GM18907 (cell line): ENCODE data around the gene BIRC5.
A peak's percentile ranks its signal among the peaks of the same experiment; 100 is the strongest.
"Not testable (repeated sequence)": the region's sequence is repeated elsewhere in the genome, so short reads cannot be mapped to it uniquely, and the experiment has no call there.

Experiments
- ATAC-seq: cut with Tn5 transposase; IDR thresholded peaks from one replicate; pipeline ENCODE4 v1.9.1; 2021; ENCODE audit warnings: mild to moderate bottlenecking, moderate library complexity; ENCODE audit not compliant: unreplicated experiment

The BIRC5 gene

GRCh38 chr17:78214016-78214705 lies at the start of gene BIRC5:
Gene BIRC5 (plus strand): TSS chr17:78214253. CDS start chr17:78214317, 64 bp downstream.
- ATAC-seq, result peak; percentile 85

GRCh38 chr17:78164748-78165607 lies 49.1 kb upstream of the BIRC5 start:
- no peak for ATAC-seq

- ATAC-seq, result no peak
Measured at GRCh38 chr17:78166416-78166815, 47.6 kb upstream of the BIRC5 start.

GRCh38 chr17:78168242-78168902 lies 45.7 kb upstream of the BIRC5 start, which contains the start of gene SYNGR2:
Gene SYNGR2 (plus strand): TSS chr17:78168581. CDS start chr17:78168617, 36 bp downstream.
- ATAC-seq, result peak; percentile 47

- ATAC-seq, result peak; percentile 25
Measured at GRCh38 chr17:78168903-78169793, 44.9 kb upstream of the BIRC5 start.

- no peak for ATAC-seq
Measured at GRCh38 chr17:78170692-78171590, 43.1 kb upstream of the BIRC5 start.

GRCh38 chr17:78171591-78172248 lies 42.3 kb upstream of the BIRC5 start:
- ATAC-seq, result not testable (repeated sequence)

- no peak for ATAC-seq
Measured at GRCh38 chr17:78172249-78173051, 41.6 kb upstream of the BIRC5 start.

- no peak for ATAC-seq
Measured at GRCh38 chr17:78173097-78173715, 40.8 kb upstream of the BIRC5 start.

GRCh38 chr17:78174346-78174869 lies 39.6 kb upstream of the BIRC5 start:
- no peak for ATAC-seq

- ATAC-seq, result no peak
Measured at GRCh38 chr17:78174870-78175642, 39.0 kb upstream of the BIRC5 start.

- ATAC-seq, result no peak
Measured at GRCh38 chr17:78175643-78175981, 38.4 kb upstream of the BIRC5 start.

- ATAC-seq, result peak; percentile 39
Measured at GRCh38 chr17:78176548-78177025, 37.5 kb upstream of the BIRC5 start.

- no peak for ATAC-seq
Measured at GRCh38 chr17:78179372-78179771, 34.7 kb upstream of the BIRC5 start.

GRCh38 chr17:78180083-78180482 lies 34.0 kb upstream of the BIRC5 start:
- no peak for ATAC-seq

- ATAC-seq, result no peak
Measured at GRCh38 chr17:78180508-78180907, 33.5 kb upstream of the BIRC5 start.

- ATAC-seq, result no peak
Measured at GRCh38 chr17:78182504-78182903, 31.5 kb upstream of the BIRC5 start.
